ENCODE data around the gene CERS2.

- TF ChIP-seq TAF1 (IDR thresholded peaks at IDR 0.05; ENCODE audit: low read depth, low read length) = no peak
- TF ChIP-seq CHD2 (IDR thresholded peaks at IDR 0.05; ENCODE audit: low read length) = no peak
Measured at GRCh38 chr1:150981805-150982712, 7.4 kb upstream of the CERS2 start, which contains the start of gene ANXA9.

Measured in H1 (cell line).